Neural cell (in vitro differentiated cells): ENCODE data around the gene NUP133.

Experiments used
- EZH2 ChIP-seq: fragments of 200-600, 300-800 bp; shearing (Covaris generic), sonication (generic); IDR thresholded peaks from 2 replicates; pipeline ENCODE4 v1.6.1; 2014; ENCODE audit warnings: antibody characterized with exemption, low read length, borderline replicate concordance, mild to moderate bottlenecking; ENCODE audit not compliant: insufficient read depth, poor library complexity, severe bottlenecking
- RAD21 ChIP-seq: fragments of 450-650 bp; conservative IDR thresholded peaks from 2 replicates; pipeline ENCODE4 v1.6.1; 2014; ENCODE audit warnings: antibody characterized with exemption, mild to moderate bottlenecking, moderate library complexity
- SMC3 ChIP-seq: fragments of 450-650 bp; conservative IDR thresholded peaks from 2 replicates; pipeline ENCODE4 v1.6.1; 2014; ENCODE audit warnings: antibody characterized with exemption, mild to moderate bottlenecking, moderate library complexity; ENCODE audit not compliant: poor library complexity
- TAF1 ChIP-seq: IDR thresholded peaks from 2 replicates; pipeline ENCODE4 v1.6.1; 2012; ENCODE audit warnings: low read depth
- TF ChIP-seq, protein P1 (sequence below): fragments of 450-650 bp; IDR thresholded peaks from 2 replicates; pipeline ENCODE4 v1.5.1; 2014; ENCODE audit warnings: antibody characterized with exemption, mild to moderate bottlenecking, moderate library complexity; ENCODE audit not compliant: poor library complexity, severe bottlenecking
- TF ChIP-seq, protein P2 (sequence below): IDR thresholded peaks from 2 replicates; pipeline ENCODE4 v1.6.1; 2012; ENCODE audit warnings: borderline replicate concordance

DNA sequence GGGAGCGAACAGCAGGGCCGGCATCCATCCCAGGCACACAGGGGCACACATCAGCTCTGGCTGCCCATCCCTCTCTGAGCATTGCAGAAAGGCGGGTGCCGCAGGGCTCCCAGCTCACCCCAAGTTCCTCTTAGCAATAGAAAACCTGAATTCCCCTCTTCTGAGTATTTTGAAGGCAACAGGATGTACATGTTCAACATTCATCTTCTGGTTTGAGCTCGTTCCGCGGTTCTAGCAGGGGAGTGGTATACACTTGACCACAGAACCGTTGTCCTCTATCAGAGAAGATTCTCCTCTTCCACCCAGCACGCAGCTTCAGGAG, 97.8 kb downstream of the NUP133 start:
- TF ChIP-seq, protein P1, sequence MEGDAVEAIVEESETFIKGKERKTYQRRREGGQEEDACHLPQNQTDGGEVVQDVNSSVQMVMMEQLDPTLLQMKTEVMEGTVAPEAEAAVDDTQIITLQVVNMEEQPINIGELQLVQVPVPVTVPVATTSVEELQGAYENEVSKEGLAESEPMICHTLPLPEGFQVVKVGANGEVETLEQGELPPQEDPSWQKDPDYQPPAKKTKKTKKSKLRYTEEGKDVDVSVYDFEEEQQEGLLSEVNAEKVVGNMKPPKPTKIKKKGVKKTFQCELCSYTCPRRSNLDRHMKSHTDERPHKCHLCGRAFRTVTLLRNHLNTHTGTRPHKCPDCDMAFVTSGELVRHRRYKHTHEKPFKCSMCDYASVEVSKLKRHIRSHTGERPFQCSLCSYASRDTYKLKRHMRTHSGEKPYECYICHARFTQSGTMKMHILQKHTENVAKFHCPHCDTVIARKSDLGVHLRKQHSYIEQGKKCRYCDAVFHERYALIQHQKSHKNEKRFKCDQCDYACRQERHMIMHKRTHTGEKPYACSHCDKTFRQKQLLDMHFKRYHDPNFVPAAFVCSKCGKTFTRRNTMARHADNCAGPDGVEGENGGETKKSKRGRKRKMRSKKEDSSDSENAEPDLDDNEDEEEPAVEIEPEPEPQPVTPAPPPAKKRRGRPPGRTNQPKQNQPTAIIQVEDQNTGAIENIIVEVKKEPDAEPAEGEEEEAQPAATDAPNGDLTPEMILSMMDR = no peak
- TF ChIP-seq TAF1 = no peak
- no peak for TF ChIP-seq EZH2
- no peak for TF ChIP-seq RAD21
- TF ChIP-seq SMC3 = no peak
- TF ChIP-seq, protein P2, sequence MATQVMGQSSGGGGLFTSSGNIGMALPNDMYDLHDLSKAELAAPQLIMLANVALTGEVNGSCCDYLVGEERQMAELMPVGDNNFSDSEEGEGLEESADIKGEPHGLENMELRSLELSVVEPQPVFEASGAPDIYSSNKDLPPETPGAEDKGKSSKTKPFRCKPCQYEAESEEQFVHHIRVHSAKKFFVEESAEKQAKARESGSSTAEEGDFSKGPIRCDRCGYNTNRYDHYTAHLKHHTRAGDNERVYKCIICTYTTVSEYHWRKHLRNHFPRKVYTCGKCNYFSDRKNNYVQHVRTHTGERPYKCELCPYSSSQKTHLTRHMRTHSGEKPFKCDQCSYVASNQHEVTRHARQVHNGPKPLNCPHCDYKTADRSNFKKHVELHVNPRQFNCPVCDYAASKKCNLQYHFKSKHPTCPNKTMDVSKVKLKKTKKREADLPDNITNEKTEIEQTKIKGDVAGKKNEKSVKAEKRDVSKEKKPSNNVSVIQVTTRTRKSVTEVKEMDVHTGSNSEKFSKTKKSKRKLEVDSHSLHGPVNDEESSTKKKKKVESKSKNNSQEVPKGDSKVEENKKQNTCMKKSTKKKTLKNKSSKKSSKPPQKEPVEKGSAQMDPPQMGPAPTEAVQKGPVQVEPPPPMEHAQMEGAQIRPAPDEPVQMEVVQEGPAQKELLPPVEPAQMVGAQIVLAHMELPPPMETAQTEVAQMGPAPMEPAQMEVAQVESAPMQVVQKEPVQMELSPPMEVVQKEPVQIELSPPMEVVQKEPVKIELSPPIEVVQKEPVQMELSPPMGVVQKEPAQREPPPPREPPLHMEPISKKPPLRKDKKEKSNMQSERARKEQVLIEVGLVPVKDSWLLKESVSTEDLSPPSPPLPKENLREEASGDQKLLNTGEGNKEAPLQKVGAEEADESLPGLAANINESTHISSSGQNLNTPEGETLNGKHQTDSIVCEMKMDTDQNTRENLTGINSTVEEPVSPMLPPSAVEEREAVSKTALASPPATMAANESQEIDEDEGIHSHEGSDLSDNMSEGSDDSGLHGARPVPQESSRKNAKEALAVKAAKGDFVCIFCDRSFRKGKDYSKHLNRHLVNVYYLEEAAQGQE = no peak
